ENCODE measurements around the gene AUTS2.

Gene AUTS2

GRCh38 chr7:70219061-70219460 is 620.8 kb downstream of the AUTS2 start:
- Histone ChIP-seq H3K36me3 (ENCODE audit: low read length) (no peaks in the 10 kb centered on the region), H3K4me2 (ENCODE audit: low read depth, low read length, poor library complexity, severe bottlenecking) (no peak overlapping the region), H3K9me2 (replicated peaks; ENCODE audit: insufficient read depth, low read length) (no peaks in the 10 kb centered on the region), H3F3A (ENCODE audit: insufficient read depth) (no peaks in the 10 kb centered on the region), H3K9ac (ENCODE audit: low read length) (no peak overlapping the region), H3K79me2 (ENCODE audit: insufficient read depth, low read length) (no peaks in the 10 kb centered on the region), H4K20me1 (ENCODE audit: low read depth, low read length) (no peaks in the 10 kb centered on the region), H3K4me3 (ENCODE audit: insufficient read depth, low read length, poor library complexity, severe bottlenecking) (no peak overlapping the region), H3K27ac (ENCODE audit: low read depth, low read length) (no peak overlapping the region), H3K9me3 (ENCODE audit: insufficient read depth, low read length) (no peaks in the 10 kb centered on the region), H2AFZ (ENCODE audit: low read depth, low read length, severe bottlenecking) (no peak overlapping the region), H3K27me3 (ENCODE audit: low read length) (no peaks in the 10 kb centered on the region)
- no peak for TF ChIP-seq CTCF (IDR thresholded peaks at IDR 0.05; ENCODE audit: insufficient read depth, low read length, poor library complexity, severe bottlenecking)
- TF ChIP-seq EZH2phosphoT487 (conservative IDR thresholded peaks at IDR 0.05; ENCODE audit: low read length), result no peak

DNA sequence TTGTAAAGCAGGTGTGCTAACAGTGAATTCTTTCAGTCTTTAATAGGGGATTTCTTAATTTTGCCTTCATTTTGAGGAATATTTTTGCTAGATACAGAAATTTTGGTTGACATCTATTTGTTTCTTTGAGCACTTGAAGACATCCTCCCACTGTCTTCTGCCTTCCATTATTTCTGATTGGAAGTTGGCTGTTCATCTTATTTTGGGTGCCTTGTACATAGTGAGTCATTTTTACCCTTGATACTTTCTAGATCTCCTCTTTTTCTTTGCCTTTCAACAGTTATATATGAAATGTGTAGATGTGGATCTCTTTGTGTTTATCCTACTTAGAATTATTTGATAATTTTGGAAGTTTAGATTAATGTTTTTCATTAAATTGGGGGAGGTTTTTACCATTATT is 631.0 kb downstream of the AUTS2 start:
- Histone ChIP-seq H2AFZ (ENCODE audit: low read depth, low read length, severe bottlenecking) (no peak overlapping the region), H3K4me3 (ENCODE audit: insufficient read depth, low read length, poor library complexity, severe bottlenecking) (no peak overlapping the region), H3K9me3 (ENCODE audit: insufficient read depth, low read length) (peaks cover 19% of the 10 kb centered on the region; the same call in 1 of the 2 replicates), H3F3A (ENCODE audit: insufficient read depth) (no peaks in the 10 kb centered on the region), H3K79me2 (ENCODE audit: insufficient read depth, low read length) (no peaks in the 10 kb centered on the region), H3K9ac (ENCODE audit: low read length) (no peak overlapping the region), H4K20me1 (ENCODE audit: low read depth, low read length) (no peaks in the 10 kb centered on the region), H3K4me2 (ENCODE audit: low read depth, low read length, poor library complexity, severe bottlenecking) (no peak overlapping the region), H3K27ac (ENCODE audit: low read depth, low read length) (no peak overlapping the region), H3K27me3 (ENCODE audit: low read length) (no peaks in the 10 kb centered on the region), H3K36me3 (ENCODE audit: low read length) (peaks cover 18% of the 10 kb centered on the region), H3K9me2 (replicated peaks; ENCODE audit: insufficient read depth, low read length) (no peaks in the 10 kb centered on the region)
- TF ChIP-seq CTCF (IDR thresholded peaks at IDR 0.05; ENCODE audit: insufficient read depth, low read length, poor library complexity, severe bottlenecking) (no peak), EZH2phosphoT487 (conservative IDR thresholded peaks at IDR 0.05; ENCODE audit: low read length) (no peak)

DNA sequence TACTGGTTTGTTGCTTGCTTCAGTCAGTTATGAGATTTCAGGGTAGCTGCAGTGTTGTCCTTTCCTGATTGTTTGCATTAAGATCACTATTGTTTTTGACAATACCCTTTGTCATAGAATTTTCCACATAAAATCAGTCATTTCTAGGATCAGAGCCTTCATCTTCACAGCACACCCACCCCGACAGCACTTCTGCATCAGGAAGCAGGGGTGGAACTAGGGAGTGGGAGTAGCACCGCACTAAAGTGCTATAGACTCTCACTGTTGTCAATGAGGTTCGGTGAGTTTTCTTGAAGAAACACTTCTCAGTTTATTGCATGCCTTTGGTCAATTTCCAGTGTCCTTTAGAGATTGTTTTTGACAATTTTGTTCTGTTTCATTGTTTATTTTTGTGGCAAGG is 632.5 kb downstream of the AUTS2 start:
- TF ChIP-seq EZH2phosphoT487 (conservative IDR thresholded peaks at IDR 0.05; ENCODE audit: low read length), result no peak
- no peak for TF ChIP-seq CTCF (IDR thresholded peaks at IDR 0.05; ENCODE audit: insufficient read depth, low read length, poor library complexity, severe bottlenecking)
- H3K27ac ChIP-seq (ENCODE audit: low read depth, low read length), result no peak overlapping the region
- H3K9me2 ChIP-seq (replicated peaks; ENCODE audit: insufficient read depth, low read length), result no peaks in the 10 kb centered on the region
- no peaks in the 10 kb centered on the region for H3K79me2 ChIP-seq (ENCODE audit: insufficient read depth, low read length)
- no peaks in the 10 kb centered on the region for H3K27me3 ChIP-seq (ENCODE audit: low read length)
- no peak overlapping the region for H3K4me2 ChIP-seq (ENCODE audit: low read depth, low read length, poor library complexity, severe bottlenecking)
- H3F3A ChIP-seq (ENCODE audit: insufficient read depth), result no peaks in the 10 kb centered on the region
- H4K20me1 ChIP-seq (ENCODE audit: low read depth, low read length), result no peaks in the 10 kb centered on the region
- H3K9me3 ChIP-seq (ENCODE audit: insufficient read depth, low read length), result peaks cover 19% of the 10 kb centered on the region; the same call in 1 of the 2 replicates
- no peak overlapping the region for H3K4me3 ChIP-seq (ENCODE audit: insufficient read depth, low read length, poor library complexity, severe bottlenecking)
- H3K36me3 ChIP-seq (ENCODE audit: low read length), result peaks cover 18% of the 10 kb centered on the region
- H3K9ac ChIP-seq (ENCODE audit: low read length), result no peak overlapping the region
- H2AFZ ChIP-seq (ENCODE audit: low read depth, low read length, severe bottlenecking), result no peak overlapping the region

Measured in SU-DHL-6 (cell line).